Skeletal muscle tissue (tissue), 4 donors: ENCODE data around the gene SLC7A14. TPM values are rescaled to one million over a fixed set of nuclear protein-coding genes. Genes with fewer than 3 reads are reported as not detected.
"Not testable (repeated sequence)": the region's sequence is repeated elsewhere in the genome, so short reads cannot be mapped to it uniquely, and the experiment has no call there.

Experiments used
- H3K27ac ChIP-seq: one replicate; pipeline ENCODE4 v1.7.0; 2013; ENCODE audit warnings: mild to moderate bottlenecking, low read depth, low read length, inconsistent platforms
- H3K27me3 ChIP-seq, 3 donors: one replicate each; pipeline ENCODE4 v1.7.0; 2013; ENCODE audit warnings: low read length in 3 of 3; ENCODE audit not compliant: control insufficient read depth in 3 of 3, insufficient read depth in 3 of 3
- H3K36me3 ChIP-seq, 3 donors: one replicate each; pipeline ENCODE4 v1.7.0; 2013; ENCODE audit warnings: low read length in 3 of 3; ENCODE audit not compliant: control insufficient read depth in 3 of 3, insufficient read depth in 3 of 3
- H3K4me1 ChIP-seq, 3 donors: one replicate each; pipeline ENCODE4 v1.7.0; 2013; ENCODE audit warnings: low read length in 3 of 3, mild to moderate bottlenecking in 3 of 3; ENCODE audit not compliant: control insufficient read depth in 3 of 3, insufficient read depth in 3 of 3
- H3K4me3 ChIP-seq, 3 donors: one replicate each; pipeline ENCODE4 v1.7.0; 2013; ENCODE audit warnings: low read length in 3 of 3
- H3K9ac ChIP-seq, 3 donors: one replicate each; pipeline ENCODE4 v1.7.0; 2013; ENCODE audit warnings: low read length in 3 of 3, mild to moderate bottlenecking in 3 of 3, moderate library complexity in 2 of 3, low read depth in 1 of 3
- H3K9me3 ChIP-seq, 3 donors: one replicate each; pipeline ENCODE4 v1.7.0; 2013; ENCODE audit warnings: low read length in 3 of 3; ENCODE audit not compliant: control insufficient read depth in 3 of 3
- total RNA-seq: library from RNA; depleted of rRNA; stranded (reverse); fragments of >200 nt; gene quantifications from one replicate; pipeline ENCODE4 v1.2.3, GENCODE V29; 2014
- donor health status: Osteomylitis.

SLC7A14 gene
- total RNA-seq, 1 donor from 2014 or later = not detected

DNA sequence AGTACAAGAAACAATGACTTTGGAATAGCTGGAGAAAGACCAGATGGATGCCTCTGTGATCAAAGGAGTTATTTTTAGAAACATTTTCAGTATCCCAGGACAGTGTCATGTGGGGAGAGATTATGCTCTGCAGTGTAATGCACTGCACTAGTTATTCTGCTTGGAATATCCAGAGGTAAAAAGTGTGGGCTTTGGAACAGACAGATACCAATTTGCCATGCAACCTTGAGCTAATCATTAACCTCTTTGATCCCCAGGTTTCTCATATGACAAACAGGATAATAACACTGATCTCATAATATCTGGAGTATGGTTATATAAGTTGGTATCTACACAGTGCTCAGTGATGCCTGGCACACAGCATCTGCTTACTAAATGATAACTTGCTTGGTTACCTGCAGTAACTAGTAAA, 12.2 kb upstream of the SLC7A14 start:
- Histone ChIP-seq H3K9me3 (no peaks in the 10 kb centered on the region), H3K4me3 (no peak overlapping the region), H3K9ac (no peak overlapping the region), H3K4me1 (no peaks in the 10 kb centered on the region), H3K27me3 (no peaks in the 10 kb centered on the region), H3K36me3 (no peaks in the 10 kb centered on the region), H3K27ac (no peak overlapping the region)

DNA sequence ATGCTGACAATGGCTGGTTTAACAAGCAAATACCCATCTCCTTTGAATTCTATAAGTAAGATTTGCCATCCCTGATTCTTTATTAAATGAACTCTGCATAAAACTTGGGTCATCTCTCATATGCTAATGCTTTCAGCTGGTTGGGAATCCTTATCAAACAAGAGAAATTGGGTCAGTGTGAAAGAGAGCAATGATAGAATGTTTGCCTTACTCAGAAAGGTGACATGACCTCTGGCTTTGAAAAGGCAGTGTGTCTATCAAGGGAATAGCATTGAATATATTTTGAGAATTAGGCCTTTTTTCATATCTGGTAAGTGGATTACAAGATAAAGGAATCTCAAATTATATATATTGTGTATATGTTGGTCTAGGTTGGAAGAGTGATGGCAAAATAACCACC, 8.7 kb upstream of the SLC7A14 start:
- Histone ChIP-seq H3K4me1 (no peaks in the 10 kb centered on the region), H3K27me3 (no peaks in the 10 kb centered on the region), H3K27ac (no peak overlapping the region), H3K4me3 (no peak overlapping the region), H3K9me3 (no peaks in the 10 kb centered on the region), H3K9ac (no peak overlapping the region), H3K36me3 (no peaks in the 10 kb centered on the region)

DNA sequence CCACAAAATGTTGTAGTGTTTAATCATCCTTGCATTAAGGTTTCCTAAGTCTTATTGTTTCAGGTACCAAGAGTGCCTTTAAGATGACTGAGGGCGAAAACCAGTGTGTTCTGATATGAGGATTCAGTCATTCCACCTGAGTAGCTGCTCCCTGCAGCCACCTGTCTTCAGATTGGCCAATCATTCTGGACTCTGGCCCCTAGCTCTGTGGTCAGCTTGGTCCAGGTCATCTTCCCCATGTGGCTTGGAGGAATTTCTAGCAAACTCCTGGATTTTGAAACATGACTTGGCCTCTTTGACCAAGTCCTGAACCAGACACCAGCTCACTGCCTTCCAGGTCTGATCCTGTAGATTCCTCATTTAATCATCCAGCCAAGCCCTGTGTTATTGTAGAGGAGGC, 7.8 kb upstream of the SLC7A14 start:
- Histone ChIP-seq H3K9ac (no peak overlapping the region), H3K9me3 (no peaks in the 10 kb centered on the region), H3K4me3 (no peak overlapping the region)

DNA sequence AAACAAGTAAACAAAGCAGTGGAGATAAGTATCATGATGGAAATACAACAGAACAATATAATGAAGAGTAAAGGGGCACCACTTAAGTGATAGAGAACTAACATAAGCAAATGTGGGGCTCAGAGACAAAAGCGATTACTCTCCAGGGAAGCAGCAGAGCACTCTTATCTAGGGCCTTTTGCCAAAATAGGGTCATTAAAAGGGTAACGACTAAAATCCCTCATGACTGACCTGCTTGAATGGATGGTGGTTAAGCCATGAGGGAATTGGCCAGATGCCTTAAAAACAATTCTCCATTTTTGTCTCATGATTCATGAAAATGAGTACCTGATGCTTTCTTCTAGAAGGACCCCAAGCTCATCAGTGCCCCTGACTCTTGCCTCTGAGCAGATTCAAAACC, 3.2 kb upstream of the SLC7A14 start:
- Histone ChIP-seq H3K27me3 (peaks cover 25 to 26% (median 26%) of the 10 kb centered on the region in 3 donors), H3K4me3 (no peak overlapping the region), H3K9ac (no peak overlapping the region)

More for the DNA sequence above, 7.8 kb upstream of the SLC7A14 start:
- Histone ChIP-seq H3K27me3 (no peaks in the 10 kb centered on the region), H3K4me1 (no peaks in the 10 kb centered on the region), H3K27ac (no peak overlapping the region), H3K36me3 (no peaks in the 10 kb centered on the region)

DNA sequence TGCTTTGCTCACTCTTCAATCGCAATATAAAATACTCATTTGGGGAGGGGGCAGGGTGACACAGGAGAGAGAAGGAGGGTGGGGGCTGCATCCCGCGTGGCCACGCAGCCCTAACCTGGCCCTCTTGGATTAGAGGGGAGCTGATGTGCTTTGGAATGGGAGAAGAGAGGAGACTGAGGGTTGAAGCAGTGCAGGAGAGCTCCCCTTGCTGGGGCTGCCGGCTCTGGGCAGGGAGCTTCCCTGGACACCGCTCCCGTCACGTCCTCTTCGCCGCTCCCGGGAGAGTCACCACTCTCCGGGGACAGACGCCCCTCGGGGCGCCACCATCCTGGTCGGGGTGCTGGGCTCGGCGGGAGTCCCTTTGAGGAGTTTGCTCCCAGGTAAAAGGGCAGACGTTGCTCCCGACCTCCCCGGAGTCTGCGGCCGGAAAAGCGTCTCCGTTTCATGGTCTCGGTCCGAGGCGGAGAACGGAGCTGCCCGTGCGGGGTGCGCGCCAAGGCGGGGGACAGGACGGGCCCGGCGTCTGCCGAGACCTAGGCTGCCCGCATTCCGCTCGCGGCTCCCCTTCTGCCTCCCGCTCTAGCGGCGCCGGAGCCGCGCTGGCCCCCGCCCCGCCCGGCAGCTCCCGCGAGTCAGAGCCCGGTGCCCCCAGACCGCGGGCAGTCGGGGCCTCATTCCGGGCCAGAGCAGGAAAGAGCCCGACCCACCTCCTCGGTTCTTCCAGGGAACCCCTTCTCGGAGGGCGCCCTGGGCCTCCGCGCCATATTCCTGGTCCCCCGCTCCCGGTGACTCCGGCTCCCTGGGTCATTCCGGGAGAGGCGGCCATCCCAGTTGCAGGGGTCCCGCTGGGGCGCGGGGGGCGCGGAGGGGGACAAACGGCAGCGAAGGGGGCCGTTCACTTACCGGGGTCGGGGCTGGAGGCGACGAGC, 603 bp downstream of the SLC7A14 start:
- peaks cover 28 to 32% (median 30%) of the 10 kb centered on the region in 3 donors for H3K27me3 ChIP-seq
- H3K36me3 ChIP-seq = no peaks in the 10 kb centered on the region
- H3K9me3 ChIP-seq = no peaks in the 10 kb centered on the region
- no peak overlapping the region for H3K9ac ChIP-seq
- H3K4me1 ChIP-seq = no peaks in the 10 kb centered on the region
- H3K27ac ChIP-seq = no peak overlapping the region
- H3K4me3 ChIP-seq = no peak overlapping the region

More for the DNA sequence above, 3.2 kb upstream of the SLC7A14 start:
- H3K36me3 ChIP-seq = no peaks in the 10 kb centered on the region
- H3K27ac ChIP-seq = no peak overlapping the region
- H3K9me3 ChIP-seq = no peaks in the 10 kb centered on the region
- no peaks in the 10 kb centered on the region for H3K4me1 ChIP-seq

DNA sequence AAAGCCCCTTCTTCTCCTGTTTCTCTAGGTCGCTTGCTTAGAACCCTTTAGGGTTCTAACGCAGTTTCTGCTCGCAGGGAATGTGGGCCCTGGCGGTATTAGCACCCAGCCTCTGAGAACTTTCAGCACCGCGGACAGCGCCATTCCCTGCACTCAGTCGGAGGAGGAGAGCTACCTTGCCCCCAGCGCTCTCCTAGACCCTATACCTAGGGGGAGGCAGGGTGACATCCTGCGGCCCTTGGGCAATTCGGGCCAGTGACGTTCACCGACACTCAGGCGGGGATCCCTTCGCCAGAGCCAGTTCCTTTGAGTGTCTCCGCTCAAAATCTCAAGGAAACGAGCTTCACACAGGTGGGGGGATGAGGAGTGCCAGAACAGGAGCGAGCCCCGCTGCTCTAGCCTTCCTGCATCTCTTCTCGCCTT, 1.3 kb downstream of the SLC7A14 start:
- Histone ChIP-seq H3K27me3 (peaks cover 28 to 32% (median 30%) of the 10 kb centered on the region in 3 donors), H3K36me3 (no peaks in the 10 kb centered on the region), H3K27ac (no peak overlapping the region), H3K4me3 (no peak overlapping the region), H3K4me1 (no peaks in the 10 kb centered on the region), H3K9me3 (no peaks in the 10 kb centered on the region), H3K9ac (no peak overlapping the region)

DNA sequence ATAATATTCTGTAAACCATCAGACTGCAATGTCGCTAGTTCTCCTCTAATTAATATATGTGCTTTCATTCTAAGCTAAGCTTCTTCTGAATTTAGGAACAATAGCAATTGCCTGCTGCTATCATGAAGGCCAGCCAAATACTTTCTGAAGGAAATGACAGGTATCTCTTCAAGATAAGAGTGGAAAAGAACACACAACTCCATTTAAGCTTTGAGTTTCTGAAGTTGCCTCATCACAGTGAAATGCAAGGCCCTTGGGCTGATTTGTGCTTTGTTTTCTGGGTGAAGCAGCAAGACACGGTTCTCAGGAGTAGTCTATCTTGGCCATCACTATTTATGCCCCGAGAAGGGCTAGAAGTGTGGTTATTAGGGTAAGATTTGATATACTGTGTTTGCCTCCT, 6.2 kb downstream of the SLC7A14 start:
- Histone ChIP-seq H3K9me3 (no peaks in the 10 kb centered on the region), H3K27me3 (peaks cover 8 to 12% (median 9%) of the 10 kb centered on the region in 3 donors), H3K36me3 (no peaks in the 10 kb centered on the region), H3K9ac (no peak overlapping the region), H3K27ac (no peak overlapping the region), H3K4me3 (no peak overlapping the region), H3K4me1 (no peaks in the 10 kb centered on the region)

DNA sequence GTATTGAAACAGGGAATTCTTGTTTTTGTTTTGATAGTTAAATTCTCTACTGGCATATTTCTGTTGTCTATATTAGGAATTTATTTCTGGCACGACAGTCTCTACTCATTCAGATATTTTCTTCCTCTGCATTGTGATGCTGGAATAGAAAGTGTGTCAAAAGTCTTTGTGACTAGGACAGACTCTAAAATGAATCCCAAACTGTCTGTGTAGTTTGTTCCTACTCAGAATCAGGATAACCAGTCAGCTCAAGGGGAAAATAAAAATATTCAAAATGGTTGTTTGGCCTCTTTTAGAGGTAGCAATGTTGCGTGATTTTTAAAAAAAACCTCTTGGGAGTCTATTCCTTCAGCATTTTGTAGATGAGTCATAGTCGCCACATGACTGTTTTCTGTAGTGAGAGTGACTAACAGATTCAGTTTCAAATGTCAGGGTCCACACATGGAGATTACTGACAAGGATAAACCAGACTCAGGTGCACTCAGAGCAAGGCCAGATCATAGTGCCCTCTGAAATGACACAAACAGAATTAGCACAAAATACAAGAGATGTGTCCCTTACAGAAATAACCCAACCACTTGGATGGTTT, 13.1 kb downstream of the SLC7A14 start:
- no peak overlapping the region for H3K4me3 ChIP-seq
- no peaks in the 10 kb centered on the region for H3K27me3 ChIP-seq
- H3K27ac ChIP-seq = no peak overlapping the region
- no peak overlapping the region for H3K9ac ChIP-seq
- H3K9me3 ChIP-seq = no peaks in the 10 kb centered on the region
- H3K4me1 ChIP-seq = peaks cover 0 to 3% (median 0%) of the 10 kb centered on the region in 3 donors
- no peaks in the 10 kb centered on the region for H3K36me3 ChIP-seq

DNA sequence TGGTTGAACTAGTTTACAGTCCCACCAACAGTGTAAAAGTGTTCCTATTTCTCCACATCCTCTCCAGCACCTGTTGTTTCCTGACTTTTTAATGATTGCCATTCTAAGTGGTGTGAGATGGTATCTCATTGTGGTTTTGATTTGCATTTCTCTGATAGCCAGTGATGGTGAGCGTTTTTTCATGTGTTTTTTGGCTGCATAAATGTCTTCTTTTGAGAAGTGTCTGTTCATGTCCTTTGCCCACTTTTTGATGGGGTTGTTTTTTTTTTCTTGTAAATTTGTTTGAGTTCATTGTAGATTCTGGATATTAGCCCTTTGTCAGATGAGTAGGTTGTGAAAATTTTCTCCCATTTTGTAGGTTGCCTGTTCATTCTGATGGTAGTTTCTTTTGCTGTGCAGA, 18.3 kb downstream of the SLC7A14 start:
- not testable (repeated sequence) for H3K4me3 ChIP-seq, H3K9me3 ChIP-seq, H3K9ac ChIP-seq, H3K27me3 ChIP-seq, H3K4me1 ChIP-seq, H3K27ac ChIP-seq, H3K36me3 ChIP-seq

DNA sequence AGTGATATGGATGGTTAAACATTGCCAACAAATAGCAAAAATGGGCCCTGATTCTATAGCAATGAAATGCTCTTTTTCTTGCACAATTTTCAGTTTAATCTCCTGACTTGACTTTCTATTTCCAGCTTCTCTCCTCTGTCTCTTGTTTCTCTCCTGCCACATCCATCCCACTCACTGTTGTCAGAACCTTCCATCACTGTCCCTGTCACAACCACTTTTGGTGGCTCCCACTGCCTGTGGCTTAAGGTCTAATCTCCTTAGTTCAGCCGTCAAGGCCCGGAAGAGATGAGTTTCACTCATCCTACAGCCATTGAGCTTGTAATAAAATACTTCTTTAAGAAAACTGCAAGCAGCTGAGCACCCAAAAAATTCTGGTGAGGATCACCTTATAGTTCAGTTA, 19.5 kb downstream of the SLC7A14 start:
- Histone ChIP-seq H3K27ac (no peak overlapping the region), H3K4me1 (peaks cover 0 to 2% (median 0%) of the 10 kb centered on the region in 3 donors), H3K4me3 (no peak overlapping the region)

More for the DNA sequence above, 19.5 kb downstream of the SLC7A14 start:
- Histone ChIP-seq H3K36me3 (no peaks in the 10 kb centered on the region), H3K27me3 (no peaks in the 10 kb centered on the region), H3K9me3 (no peaks in the 10 kb centered on the region), H3K9ac (no peak overlapping the region)
